Left lung (tissue), 10 donors: ENCODE results near the gene TCERG1L. TPM values are rescaled to one million over a fixed set of nuclear protein-coding genes. Genes with fewer than 3 reads are reported as not detected.

Experiments used
- ATAC-seq: fragments of 200-7000 bp; cut with Tn5 transposase; one replicate; pipeline ENCODE4 v1.9.1; 2020; ENCODE audit warnings: moderate library complexity
- DNase-seq, 4 donors: peaks; one replicate each; pipeline ENCODE4 v3.0.0-alpha.2; 2013 to 2020
- H3K27ac ChIP-seq, 2 donors: fragments of 200-600 bp; sonication (generic) in 1 of 2; one replicate each; pipeline versions ENCODE4 v1.5.0 to v1.8.0; 2020 to 2021
- H3K27me3 ChIP-seq, 2 donors: fragments of 200-600 bp; sonication (generic) in 1 of 2; one replicate each; pipeline versions ENCODE4 v1.5.0 to v1.8.0; 2020 to 2021
- H3K36me3 ChIP-seq, 2 donors: fragments of 200-600 bp; sonication (generic) in 1 of 2; one replicate each; pipeline versions ENCODE4 v1.5.0 to v1.8.0; 2020 to 2021
- H3K4me1 ChIP-seq, 2 donors: fragments of 200-600 bp; one replicate each; pipeline ENCODE4 v1.8.0; 2021
- H3K4me3 ChIP-seq, 2 donors: fragments of 200-600 bp; sonication (generic) in 1 of 2; one replicate each; pipeline versions ENCODE4 v1.5.0 to v1.8.0; 2020 to 2021; ENCODE audit warnings: mild to moderate bottlenecking in 1 of 2
- H3K9me3 ChIP-seq, 2 donors: fragments of 200-600 bp; sonication (generic) in 1 of 2; one replicate each; pipeline versions ENCODE4 v1.5.0 to v1.8.0; 2020 to 2021
- intact Hi-C, 2 donors: fragments of 100-400 bp; cut with DNase I; formaldehyde crosslinking; loops; one replicate each; pipeline versions ENCODE4 v1.11.2 to v1.14.2; 2022
- polyA plus RNA-seq, 6 donors: library from polyadenylated mRNA; unstranded; fragments of 120-200 nt; gene quantifications; one replicate each; pipeline ENCODE4 v1.2.1, GENCODE V29; 2013; ENCODE audit not compliant: insufficient read length in 6 of 6
- total RNA-seq, 2 donors: library from RNA; stranded (reverse); fragmentation: NEBNext Ultra II Directional; extraction: Animal tissue kit (Norgen Biotek cat#: 25700); gene quantifications; one replicate each; pipeline ENCODE4 v1.2.1, GENCODE V29; 2021
- TF ChIP-seq, protein P1 (sequence below), 2 donors: fragments of 200-600 bp; sonication (generic) in 1 of 2; IDR thresholded peaks; one replicate each; pipeline versions ENCODE4 v1.5.0 to v1.8.0; 2021; ENCODE audit warnings: antibody characterized with exemption in 2 of 2
- donor health status: DM: no; HTN: yes; CAD: no.
- donor health status: DM: no; HTN: no; CAD: no.

The TCERG1L gene
- total and polyA plus RNA-seq, 8 donors: 0.35 to 0.72 (median 0.48) TPM; not detected in 2

DNA sequence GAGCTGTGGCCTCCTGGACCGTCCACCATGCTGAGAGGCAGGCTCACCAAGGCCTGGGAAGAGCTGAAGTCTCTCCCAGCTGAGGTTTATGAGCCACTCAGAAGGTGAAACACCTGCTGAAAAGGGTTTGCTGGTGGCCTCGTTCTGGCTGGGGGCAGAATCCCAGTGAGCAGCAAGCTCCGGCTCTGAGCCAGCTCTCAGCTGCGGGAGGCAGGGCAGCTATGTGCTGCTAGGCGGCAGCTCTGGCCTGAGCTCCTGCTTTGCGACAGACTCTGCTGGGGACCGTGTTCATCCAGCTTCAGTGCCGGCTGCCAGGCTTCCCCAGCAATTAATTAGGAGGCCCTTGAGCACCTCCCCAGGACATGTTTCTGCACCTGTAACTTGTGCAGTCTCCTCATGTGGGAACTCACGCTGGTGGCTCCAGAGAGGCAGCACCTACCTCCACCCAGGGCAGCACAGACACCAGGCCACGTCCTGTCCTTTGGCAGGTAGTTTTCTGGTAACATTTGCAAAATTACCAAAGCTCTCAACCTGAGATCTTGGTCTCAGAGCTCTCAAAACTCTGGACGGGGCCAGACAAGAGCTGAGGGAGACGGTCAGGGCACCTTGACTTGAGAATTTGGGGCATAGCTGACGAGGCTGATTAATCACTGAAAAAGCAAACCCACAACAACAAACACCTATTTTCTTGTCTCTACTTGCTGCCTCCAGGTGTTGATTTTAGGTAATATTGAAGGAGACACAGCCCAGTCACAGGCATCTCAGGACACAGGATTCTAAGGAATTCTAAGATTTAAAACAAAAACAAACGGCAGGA, 185.0 kb downstream of the TCERG1L start:
- intact Hi-C loops: no loop called here
- no peak for DNase-seq

DNA sequence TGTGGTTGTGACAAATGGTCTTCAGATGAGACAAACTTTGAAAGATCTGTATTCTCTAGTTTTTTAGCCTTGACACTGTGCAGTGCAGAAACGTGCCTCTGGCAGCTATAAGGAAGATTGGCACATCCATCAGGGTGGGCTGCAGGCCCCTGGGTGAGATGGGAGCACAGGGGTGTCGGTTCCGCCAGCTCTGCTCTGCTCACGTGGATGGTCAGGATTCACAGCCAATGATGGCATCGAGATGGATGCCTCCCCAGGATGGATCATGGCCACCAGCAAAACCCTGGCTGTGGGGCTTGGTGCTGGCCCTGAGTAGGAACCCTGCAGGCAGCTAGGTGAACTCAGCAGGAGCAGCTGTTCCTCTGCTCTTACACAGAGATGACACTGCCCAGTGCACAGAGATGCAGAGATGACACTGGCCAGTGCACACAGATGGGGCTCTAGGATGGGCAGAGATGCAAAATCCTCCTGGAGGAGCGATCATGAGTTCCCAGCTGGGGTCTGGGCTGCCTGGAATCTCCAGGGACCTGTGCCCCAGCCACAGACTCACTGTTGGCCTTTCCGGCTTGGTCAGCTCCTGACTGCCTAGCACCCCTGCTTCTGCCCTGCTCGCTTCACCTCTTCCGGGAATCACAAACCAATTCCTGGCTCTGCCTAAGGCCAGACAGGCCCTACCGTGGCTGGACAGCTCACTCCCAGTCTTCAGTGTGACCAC, 185.9 kb downstream of the TCERG1L start:
- H3K4me1 ChIP-seq: no peaks in the 10 kb centered on the region
- intact Hi-C loops: no loop called here
- ATAC-seq: no peak

More for the DNA sequence above, 185.0 kb downstream of the TCERG1L start:
- Histone ChIP-seq H3K27me3 (peaks cover 0 to 29% of the 10 kb centered on the region in 2 donors), H3K4me3 (no peak overlapping the region), H3K27ac (no peak overlapping the region), H3K9me3 (peaks cover 0 to 5% of the 10 kb centered on the region in 2 donors), H3K36me3 (no peaks in the 10 kb centered on the region), H3K4me1 (no peaks in the 10 kb centered on the region)
- TF ChIP-seq, protein P1, sequence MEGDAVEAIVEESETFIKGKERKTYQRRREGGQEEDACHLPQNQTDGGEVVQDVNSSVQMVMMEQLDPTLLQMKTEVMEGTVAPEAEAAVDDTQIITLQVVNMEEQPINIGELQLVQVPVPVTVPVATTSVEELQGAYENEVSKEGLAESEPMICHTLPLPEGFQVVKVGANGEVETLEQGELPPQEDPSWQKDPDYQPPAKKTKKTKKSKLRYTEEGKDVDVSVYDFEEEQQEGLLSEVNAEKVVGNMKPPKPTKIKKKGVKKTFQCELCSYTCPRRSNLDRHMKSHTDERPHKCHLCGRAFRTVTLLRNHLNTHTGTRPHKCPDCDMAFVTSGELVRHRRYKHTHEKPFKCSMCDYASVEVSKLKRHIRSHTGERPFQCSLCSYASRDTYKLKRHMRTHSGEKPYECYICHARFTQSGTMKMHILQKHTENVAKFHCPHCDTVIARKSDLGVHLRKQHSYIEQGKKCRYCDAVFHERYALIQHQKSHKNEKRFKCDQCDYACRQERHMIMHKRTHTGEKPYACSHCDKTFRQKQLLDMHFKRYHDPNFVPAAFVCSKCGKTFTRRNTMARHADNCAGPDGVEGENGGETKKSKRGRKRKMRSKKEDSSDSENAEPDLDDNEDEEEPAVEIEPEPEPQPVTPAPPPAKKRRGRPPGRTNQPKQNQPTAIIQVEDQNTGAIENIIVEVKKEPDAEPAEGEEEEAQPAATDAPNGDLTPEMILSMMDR (IDR thresholded peaks at IDR 0.05): no peak
- ATAC-seq: no peak

DNA sequence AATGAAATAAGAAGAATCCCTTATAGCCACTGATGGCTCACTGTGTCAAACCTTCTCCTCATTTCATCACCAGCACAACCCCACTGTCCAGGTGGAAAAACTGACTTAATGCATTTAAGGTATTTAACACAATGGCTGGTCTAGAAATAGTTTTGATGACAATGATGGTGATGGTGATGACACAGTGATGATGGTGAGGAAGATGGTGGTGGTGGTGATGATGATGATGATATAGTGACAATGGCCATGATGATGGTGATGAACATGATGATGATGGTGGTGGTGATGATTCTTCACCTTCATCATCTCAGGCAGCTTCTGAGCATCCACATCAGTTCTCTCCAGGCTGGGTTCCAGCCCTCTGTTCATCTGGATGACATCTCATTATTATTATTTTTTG, 186.6 kb downstream of the TCERG1L start:
- TF ChIP-seq, protein P1 (IDR thresholded peaks at IDR 0.05): no peak
- H3K36me3 ChIP-seq: no peaks in the 10 kb centered on the region

More for the DNA sequence above, 185.9 kb downstream of the TCERG1L start:
- no peak for DNase-seq
- TF ChIP-seq, protein P1 (IDR thresholded peaks at IDR 0.05): no peak
- Histone ChIP-seq H3K36me3 (no peaks in the 10 kb centered on the region), H3K4me3 (no peak overlapping the region), H3K27ac (no peak overlapping the region), H3K9me3 (peaks cover 0 to 5% of the 10 kb centered on the region in 2 donors), H3K27me3 (peaks cover 0 to 29% of the 10 kb centered on the region in 2 donors)

DNA sequence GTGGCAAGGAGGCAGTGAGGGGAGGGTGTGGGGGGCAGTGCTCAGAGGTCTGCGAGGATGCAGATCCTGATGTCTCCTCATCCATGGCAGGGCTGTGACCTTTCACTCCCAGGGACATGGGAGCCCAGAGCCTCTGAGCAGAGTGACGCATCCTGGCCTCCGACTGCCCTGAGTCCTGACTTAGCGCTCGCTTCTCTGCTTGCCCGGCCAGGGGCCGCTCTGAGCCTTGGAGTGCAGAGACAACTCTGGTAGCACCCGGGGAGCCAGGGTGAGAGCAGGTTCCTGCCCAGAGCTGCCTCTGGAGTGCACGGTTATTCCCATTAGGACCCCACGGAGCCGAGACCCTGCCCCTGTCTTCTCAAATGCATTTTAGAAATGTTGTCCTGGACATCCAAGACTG, 188.0 kb downstream of the TCERG1L start:
- Histone ChIP-seq H3K27ac (no peak overlapping the region), H3K4me3 (no peak overlapping the region), H3K4me1 (no peaks in the 10 kb centered on the region), H3K36me3 (no peaks in the 10 kb centered on the region), H3K9me3 (peaks cover 0 to 5% of the 10 kb centered on the region in 2 donors), H3K27me3 (peaks cover 0 to 29% of the 10 kb centered on the region in 2 donors)
- intact Hi-C loops: no loop called here
- ATAC-seq: no peak
- DNase-seq: no peak
- TF ChIP-seq, protein P1 (IDR thresholded peaks at IDR 0.05): no peak

More for the DNA sequence above, 186.6 kb downstream of the TCERG1L start:
- DNase-seq (no peak), ATAC-seq (no peak)
- Histone ChIP-seq H3K4me1 (no peaks in the 10 kb centered on the region), H3K27ac (no peak overlapping the region), H3K27me3 (peaks cover 0 to 29% of the 10 kb centered on the region in 2 donors), H3K9me3 (peaks cover 0 to 5% of the 10 kb centered on the region in 2 donors), H3K4me3 (no peak overlapping the region)
- intact Hi-C loops: no loop called here

DNA sequence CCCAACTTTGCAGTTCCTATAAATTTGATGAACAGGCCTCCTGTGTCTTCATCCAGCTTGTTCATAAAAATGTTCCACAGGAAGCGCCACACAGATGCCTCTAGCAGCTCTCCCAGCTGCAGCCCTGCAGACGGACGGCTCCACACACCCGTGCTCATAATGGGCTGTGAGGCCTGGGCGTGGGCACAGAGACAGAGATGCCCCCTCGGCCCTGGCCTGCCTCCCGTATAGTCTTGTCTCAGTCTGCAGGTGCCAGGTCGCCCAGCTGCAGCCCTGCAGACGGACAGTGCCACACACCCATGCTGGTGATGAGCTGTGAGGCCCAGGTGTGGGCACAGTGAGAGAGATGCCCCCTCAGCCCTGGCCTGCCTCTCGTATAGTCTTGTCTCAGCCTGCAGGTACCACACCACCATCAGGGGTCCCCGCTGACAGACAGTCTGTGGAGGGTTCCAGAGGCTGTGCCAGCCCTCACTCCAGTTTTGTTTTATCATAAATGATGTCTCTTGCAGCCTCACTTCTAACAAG, 189.9 kb downstream of the TCERG1L start:
- Histone ChIP-seq H3K9me3 (peaks cover 0 to 5% of the 10 kb centered on the region in 2 donors), H3K36me3 (no peaks in the 10 kb centered on the region), H3K27me3 (peaks cover 0 to 14% of the 10 kb centered on the region in 2 donors), H3K4me3 (no peak overlapping the region), H3K27ac (no peak overlapping the region), H3K4me1 (no peaks in the 10 kb centered on the region)
- TF ChIP-seq, protein P1 (IDR thresholded peaks at IDR 0.05): no peak
- intact Hi-C loops: no loop called here
- ATAC-seq: no peak
- DNase-seq: no peak
